GM18858 (cell line): ENCODE results near the gene PIP5K1C.

ENCODE experiments used
- ATAC-seq: cut with Tn5 transposase; IDR thresholded peaks from one replicate; pipeline ENCODE4 v1.9.1; 2021; ENCODE audit not compliant: unreplicated experiment

PIP5K1C gene

GRCh38 chr19:3700242-3701032 is at the start of gene PIP5K1C:
TSS of gene PIP5K1C (minus strand) at chr19:3700468. CDS start at chr19:3700390, 78 bp downstream.
- no peak for ATAC-seq

- ATAC-seq: no peak
These were observed 48.7 kb upstream of the PIP5K1C start for GRCh38 chr19:3748965-3749364.

- no peak for ATAC-seq
These were observed 46.2 kb upstream of the PIP5K1C start for GRCh38 chr19:3746371-3747056.

- no peak for ATAC-seq
These were observed 45.2 kb upstream of the PIP5K1C start for GRCh38 chr19:3745363-3746045.

GRCh38 chr19:3743486-3743885 is 43.2 kb upstream of the PIP5K1C start:
- no peak for ATAC-seq

GRCh38 chr19:3740431-3740830 is 40.2 kb upstream of the PIP5K1C start:
- ATAC-seq: no peak

- ATAC-seq: no peak
These were observed 38.4 kb upstream of the PIP5K1C start for GRCh38 chr19:3738477-3739220.

- ATAC-seq: no peak
These were observed 37.4 kb upstream of the PIP5K1C start for GRCh38 chr19:3737487-3738205.

- no peak for ATAC-seq
These were observed 35.9 kb upstream of the PIP5K1C start for GRCh38 chr19:3736106-3736724.

GRCh38 chr19:3734310-3734600 is 34.0 kb upstream of the PIP5K1C start:
- ATAC-seq: no peak

GRCh38 chr19:3733549-3734309 is 33.5 kb upstream of the PIP5K1C start:
- ATAC-seq: no peak

- ATAC-seq: no peak
These were observed 31.8 kb upstream of the PIP5K1C start for GRCh38 chr19:3732108-3732507.

GRCh38 chr19:3730457-3730958 is 30.2 kb upstream of the PIP5K1C start:
- ATAC-seq: no peak

- no peak for ATAC-seq
These were observed 25.5 kb upstream of the PIP5K1C start for GRCh38 chr19:3725640-3726310.

GRCh38 chr19:3725121-3725520 is 24.9 kb upstream of the PIP5K1C start:
- no peak for ATAC-seq

GRCh38 chr19:3723883-3724282 is 23.6 kb upstream of the PIP5K1C start:
- ATAC-seq: no peak

GRCh38 chr19:3723110-3723488 is 22.8 kb upstream of the PIP5K1C start:
- ATAC-seq: no peak

- no peak for ATAC-seq
These were observed 22.3 kb upstream of the PIP5K1C start for GRCh38 chr19:3722443-3723109.
